T47D (cell line): Measurements from ENCODE around the gene PLCB2.

Experiments used
- DNase-seq, 2 experiments: peaks; one replicate each; pipeline versions ENCODE4 v3.0.0 to v3.0.0-alpha.2; 2011 to 2012; ENCODE audit warnings: low read depth in 1 of 2, low spot score in 1 of 2
- JUND ChIP-seq: IDR thresholded peaks from 2 replicates; pipeline ENCODE4 v1.6.1; 2012; ENCODE audit warnings: low read depth
- in situ Hi-C: cut with HindIII; loops from 2 replicates; pipeline ENCODE4 v1.10.0; 2016; ENCODE audit warnings: low sequenced_read_pairs, low pct_unique_long_range_greater_than_20kb

Gene PLCB2

GRCh38 chr15:40314723-40315276, 7.1 kb upstream of the PLCB2 start:
- in situ Hi-C loops, result no loop called here
- no peak for DNase-seq
- no peak for TF ChIP-seq JUND

DNA sequence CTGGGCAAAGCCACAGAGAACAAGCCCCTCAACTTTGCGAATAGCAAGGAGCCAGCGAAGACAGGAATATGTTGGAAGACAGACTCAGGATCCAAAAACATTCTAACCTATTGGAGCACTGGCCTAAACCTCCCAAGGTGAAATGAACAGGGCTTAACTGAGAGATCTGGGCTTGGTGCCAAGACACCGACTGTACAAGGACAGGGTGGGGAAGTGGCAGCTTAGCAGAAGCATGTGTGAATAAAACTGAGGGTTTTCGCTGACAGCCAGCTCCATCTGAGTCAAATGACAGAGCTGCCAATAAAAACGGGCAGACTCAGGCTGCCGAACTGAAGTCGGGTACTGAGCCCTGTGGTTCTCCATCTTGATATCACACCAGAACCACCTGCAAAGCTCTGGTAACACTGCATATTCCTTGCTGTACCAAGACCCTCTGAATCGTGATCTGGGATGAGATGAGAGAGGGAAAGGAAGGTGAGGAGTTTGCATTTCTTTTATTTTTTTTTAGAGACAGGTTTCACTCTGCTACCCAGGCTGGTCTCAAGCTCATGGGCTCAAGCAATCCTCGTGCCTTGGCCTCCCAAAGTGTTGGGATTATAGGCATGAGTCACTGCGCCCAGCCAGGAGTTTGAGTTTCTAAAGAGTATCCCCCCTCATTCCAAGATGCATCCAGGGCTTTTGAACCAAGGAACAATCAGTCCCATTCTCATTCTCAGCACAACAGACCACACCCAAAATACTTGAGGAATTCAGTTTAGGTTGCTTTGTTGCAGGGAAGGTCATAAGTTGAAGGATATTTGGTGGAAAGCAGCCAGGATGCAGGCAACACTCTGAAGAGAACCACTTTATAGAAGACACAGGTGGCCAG, 6.0 kb upstream of the PLCB2 start:
- TF ChIP-seq JUND, result no peak
- no peak for DNase-seq
- in situ Hi-C loops, result no loop called here

DNA sequence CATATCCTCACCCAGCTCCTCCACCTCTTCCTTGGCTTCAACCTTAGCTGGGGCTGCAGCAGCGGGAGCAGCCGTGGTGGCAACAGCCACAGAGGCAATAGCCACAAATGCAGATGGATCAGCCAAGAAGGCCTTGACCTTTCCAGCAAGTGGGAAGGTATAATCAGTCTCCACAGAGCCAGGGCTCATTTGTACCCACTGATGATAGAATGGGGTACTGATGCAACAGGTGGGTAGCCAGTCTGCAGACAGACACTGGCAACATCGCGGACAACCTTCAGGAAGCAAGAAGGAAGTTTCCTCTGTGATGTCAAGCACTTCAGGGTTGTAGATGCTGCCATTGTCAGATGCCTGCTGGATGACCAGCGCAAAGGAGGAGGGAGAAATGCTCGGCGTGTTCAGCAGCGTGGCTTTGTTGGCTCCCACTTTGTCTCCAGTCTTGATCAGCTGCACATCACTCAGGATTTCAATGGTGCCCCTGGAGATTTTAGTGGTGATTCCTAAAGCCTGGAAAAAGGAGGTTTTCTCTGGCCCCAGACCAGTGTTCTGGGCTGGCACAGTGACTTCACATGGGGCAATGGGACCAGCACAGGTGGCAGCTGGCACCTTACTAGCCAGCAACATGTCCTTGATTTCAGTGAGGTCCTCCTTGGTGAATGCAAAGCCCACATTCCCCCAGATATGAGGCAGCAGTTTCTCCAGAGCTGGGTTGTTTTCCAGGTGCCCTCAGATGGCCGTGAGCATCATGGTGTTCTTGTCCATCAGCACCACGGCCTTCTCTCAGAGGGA, 4.8 kb upstream of the PLCB2 start:
- in situ Hi-C loops, result no loop called here
- no peak for DNase-seq
- TF ChIP-seq JUND, result no peak

DNA sequence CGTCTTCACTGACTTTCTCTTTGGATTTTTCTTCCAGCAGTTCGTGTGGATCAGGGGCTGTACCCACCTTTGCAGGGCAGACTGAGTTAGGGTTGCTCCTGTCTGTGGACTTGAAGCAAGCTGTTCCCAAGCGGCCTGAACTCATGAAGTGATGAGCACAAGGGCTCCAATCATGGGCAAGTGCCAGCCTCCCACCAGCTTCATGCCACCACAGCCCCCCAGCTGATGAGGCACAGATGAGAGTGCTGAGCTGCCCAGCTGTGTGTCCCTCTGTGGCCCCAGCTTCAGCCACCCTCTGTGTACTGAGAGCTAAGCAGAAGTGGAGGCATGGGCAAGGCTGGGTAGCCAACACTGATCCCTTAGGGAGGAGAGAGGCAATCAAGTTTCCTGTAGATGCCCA, 3.3 kb upstream of the PLCB2 start:
- in situ Hi-C loops, result no loop called here
- no peak for TF ChIP-seq JUND
- no peak for DNase-seq

DNA sequence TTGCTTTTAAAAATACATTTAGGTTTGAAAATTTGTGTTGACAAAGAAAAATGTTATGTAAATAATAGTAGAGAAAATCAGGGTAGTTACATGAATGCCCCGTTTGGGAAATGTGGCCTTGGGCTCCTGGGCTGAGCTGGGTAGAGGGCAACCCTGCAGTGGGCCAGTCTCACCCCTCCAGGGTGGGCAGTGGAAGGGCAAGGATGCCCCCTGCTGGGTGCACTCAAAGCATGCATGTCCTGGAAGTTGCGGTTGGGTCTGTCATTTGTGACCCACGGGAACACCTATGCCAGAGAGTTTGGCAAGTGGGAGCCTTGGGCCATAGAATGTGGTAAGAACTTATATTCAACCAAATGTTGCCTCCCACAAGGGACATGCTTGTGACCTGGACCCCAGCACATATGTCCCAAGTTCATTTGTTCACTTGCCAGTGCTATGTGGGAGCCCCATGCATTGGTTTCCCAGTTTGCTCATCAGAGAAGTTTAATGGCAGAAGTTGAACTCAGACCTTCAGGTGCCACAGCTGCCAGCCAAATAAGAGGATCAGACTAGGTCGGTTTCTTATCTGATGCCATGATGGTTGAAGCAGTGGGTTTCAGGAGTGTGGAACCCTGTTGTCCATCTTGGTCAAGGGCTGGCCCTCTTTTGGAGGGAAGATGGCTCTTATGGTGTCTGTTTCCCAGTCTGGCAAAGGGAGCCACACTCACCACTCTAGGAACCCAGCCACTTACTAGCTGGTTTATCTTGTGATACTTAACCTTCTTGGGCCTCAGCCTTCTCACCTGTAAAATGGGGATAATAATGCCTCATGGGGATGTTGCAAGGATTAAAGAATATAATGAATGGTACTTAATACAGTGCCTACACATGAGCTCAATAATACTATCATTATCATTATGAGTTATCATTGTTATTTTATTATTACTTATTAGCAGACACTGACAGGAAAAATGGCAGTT, 2.5 kb upstream of the PLCB2 start:
- in situ Hi-C loops, result no loop called here
- peak in 1 of 2 experiments; percentile 60 for DNase-seq
- TF ChIP-seq JUND, result no peak

GRCh38 chr15:40309344-40309862, 1.7 kb upstream of the PLCB2 start:
- DNase-seq, result no peak
- in situ Hi-C loops, result no loop called here
- TF ChIP-seq JUND, result no peak

DNA sequence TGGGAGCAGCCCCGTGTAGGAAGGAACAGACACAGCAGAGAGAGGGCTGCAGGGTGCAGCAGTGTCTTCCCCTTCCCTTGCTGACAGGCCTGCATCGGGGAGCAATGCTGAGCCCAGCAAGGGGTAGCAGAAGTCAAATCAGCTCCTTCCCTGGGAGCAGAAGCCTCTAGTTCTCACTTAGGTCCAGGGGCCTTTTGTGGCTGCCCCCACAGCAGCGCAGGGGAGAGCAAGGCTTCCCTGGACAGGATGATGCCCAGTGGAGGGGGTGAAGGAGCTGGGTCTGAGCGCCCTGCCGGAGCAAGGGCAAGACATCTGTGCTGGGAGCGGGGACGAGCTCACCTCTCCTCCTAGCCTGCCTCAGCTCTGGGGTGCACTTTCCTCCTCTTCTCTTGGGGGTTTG, 827 bp downstream of the PLCB2 start:
- TF ChIP-seq JUND, result no peak
- in situ Hi-C loops, result no loop called here
- DNase-seq, result no peak

DNA sequence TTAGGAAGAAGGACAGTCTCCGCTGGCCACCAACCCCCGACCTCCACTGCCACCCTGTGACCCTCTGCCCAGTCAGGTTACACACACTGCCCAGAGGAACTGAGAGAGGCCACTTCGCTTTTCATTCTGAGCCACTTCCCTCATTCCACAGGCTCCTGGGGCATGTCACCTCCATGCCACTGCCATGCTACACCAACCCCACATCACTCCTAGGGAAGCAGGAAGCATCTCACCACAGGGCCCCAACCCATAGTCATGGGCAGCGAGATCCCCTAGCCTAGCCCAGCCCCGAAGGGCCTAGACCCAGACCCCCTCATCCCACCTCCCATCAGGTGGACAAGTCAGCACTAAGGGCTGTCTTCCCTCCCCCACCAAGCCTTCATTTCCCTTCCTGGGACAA, 1.4 kb downstream of the PLCB2 start:
- DNase-seq, result no peak
- in situ Hi-C loops, result no loop called here
- TF ChIP-seq JUND, result no peak

GRCh38 chr15:40305281-40305680, 2.5 kb downstream of the PLCB2 start:
- in situ Hi-C loops, result no loop called here
- no peak for TF ChIP-seq JUND
- no peak for DNase-seq

GRCh38 chr15:40303576-40303975, 4.2 kb downstream of the PLCB2 start:
- in situ Hi-C loops, result no loop called here
- no peak for DNase-seq
- TF ChIP-seq JUND, result no peak

GRCh38 chr15:40302981-40303380, 4.8 kb downstream of the PLCB2 start:
- no peak for DNase-seq
- in situ Hi-C loops, result no loop called here
- no peak for TF ChIP-seq JUND

DNA sequence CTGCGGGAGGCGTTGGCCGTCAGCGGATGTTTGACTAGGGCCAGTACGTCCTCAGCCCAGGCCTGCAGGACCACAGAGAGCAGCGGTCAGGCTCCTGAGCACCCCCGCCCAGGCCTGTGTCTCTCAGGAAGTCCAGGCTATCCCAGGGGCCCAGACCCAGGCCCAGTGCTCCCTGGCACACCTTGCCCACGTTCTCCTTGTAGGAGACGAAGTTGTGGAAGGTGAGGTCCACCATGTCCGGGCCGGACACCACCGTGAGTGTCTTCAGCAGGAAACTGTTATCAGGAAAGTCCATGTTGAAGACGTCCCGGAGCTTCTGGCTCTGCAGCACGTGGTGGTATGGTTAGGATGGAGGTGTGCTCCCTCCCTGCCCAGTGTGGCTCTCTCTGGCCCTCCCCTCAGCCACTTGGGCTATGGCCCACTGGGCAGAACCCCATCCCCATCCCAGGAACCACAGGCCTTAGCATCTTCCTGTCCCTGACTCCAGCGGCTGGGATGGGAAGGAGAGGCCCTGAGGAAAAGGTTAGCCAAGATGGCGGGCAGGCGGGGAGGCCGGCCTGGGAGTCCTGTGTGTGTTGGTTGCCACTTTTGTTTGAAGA, 5.3 kb downstream of the PLCB2 start:
- no peak for TF ChIP-seq JUND

More for the DNA sequence above, 5.3 kb downstream of the PLCB2 start:
- DNase-seq, result no peak
- in situ Hi-C loops, result no loop called here
